GM19328 (cell line): ENCODE measurements around the gene MAPKAPK2.
A peak's percentile ranks its signal among the peaks of the same experiment; 100 is the strongest.
"Not testable (repeated sequence)": the region's sequence is repeated elsewhere in the genome, so short reads cannot be mapped to it uniquely, and the experiment has no call there.

Experiments
- ATAC-seq: cut with Tn5 transposase; IDR thresholded peaks from one replicate; pipeline ENCODE4 v1.9.1; 2021; ENCODE audit warnings: mild to moderate bottlenecking, moderate library complexity; ENCODE audit not compliant: unreplicated experiment

MAPKAPK2 gene

GRCh38 chr1:206770531-206771337 lies 86.0 kb downstream of the MAPKAPK2 start, which contains the start of gene IL19:
Gene IL19 (plus strand): TSS chr1:206770773. CDS start chr1:206836663, 65,890 bp downstream.
- no peak for ATAC-seq

DNA sequence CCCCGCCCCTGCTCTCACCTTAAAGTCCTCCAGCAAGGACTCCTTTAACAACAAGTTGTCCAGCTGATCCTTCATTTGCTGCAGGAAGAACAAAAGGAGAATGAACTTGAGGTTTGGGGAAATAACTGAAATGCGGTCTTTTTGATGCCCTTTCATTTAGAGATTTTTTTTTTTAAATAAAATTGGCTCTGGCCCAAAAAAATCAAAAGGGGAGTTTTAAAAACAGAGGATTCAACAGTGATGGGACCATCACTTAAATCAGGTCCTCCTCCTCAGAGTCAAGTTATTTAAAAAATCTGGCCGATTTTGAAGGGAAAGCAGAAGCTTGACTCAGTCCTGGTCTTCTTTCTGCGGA lies 86.6 kb downstream of the MAPKAPK2 start:
- ATAC-seq: no peak

DNA sequence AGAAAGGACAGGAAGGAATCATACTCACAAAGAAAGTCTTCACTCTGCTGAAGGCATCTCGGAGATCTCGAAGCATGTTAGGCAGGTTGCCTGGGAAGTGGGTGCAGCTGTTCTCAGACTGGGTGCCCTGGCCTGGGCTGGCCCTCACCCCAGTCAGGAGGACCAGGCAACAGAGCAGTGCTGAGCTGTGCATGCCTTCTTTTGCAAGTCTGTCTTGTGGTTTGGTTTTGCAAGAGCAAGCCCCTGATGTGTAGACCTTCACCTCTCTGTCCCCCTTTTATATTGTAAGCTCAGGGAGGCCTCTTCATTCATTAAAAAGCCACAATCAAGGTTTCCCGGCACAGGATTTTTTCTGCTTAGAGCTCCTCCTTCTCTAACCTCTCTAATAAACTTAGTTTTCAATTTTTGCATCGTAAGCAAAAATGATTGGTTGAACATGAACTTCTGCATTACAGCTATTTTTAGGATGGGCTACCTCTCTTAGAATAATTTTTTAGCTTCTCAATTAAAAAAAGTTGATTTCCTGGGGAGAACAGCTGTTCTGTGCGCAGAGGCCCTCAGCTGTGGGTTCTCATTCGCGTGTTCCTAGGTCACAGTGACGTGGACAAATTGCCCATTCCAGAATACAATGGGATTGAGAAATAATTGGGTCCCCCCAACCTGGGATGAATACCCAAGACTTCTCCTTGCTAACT lies 87.7 kb downstream of the MAPKAPK2 start, which contains the start of gene IL10:
Gene IL10 (minus strand): TSS at position 252 of the 695 bp plus-strand sequence. CDS start 59 bp downstream, at position 193.
- no peak for ATAC-seq

DNA sequence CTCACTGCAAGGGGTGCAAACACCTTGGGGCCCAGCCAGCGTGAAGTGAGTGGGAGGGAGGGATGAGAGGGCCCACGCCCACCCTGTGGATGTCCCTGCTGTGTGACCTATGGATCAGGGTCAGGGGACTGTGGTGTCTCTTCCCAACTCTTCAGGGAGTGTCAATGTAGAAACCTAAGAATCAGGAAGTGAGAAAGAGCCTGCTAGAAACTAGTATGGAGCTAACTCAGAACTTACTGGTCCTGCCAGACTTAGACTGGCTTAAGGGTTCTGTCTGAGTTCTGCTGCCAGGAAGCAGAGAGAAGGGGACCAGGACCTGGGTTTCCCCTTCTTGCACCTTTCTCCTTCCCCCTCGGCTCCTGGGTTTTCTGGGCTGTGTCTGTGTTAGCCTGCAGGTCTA lies 89.4 kb downstream of the MAPKAPK2 start:
- ATAC-seq: no peak

DNA sequence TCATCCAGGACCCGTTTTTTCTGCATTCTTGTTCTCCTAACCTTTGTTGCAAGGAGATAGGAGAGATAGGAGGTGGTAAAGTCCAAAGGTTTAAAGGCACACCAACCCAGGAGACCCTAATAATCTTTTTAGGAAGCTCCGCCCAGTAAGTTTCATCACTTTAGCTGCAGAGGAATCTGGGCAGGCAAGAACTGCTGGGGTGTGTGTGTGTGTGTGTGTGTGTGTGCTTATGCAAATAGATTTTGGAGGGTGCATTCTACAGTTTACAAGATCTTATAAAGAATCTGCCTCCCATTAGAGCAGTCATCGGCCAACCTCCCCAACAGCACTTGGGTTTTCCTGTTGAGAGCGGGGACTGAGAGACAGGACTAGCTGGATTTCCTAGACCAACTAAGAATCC lies 91.5 kb downstream of the MAPKAPK2 start:
- ATAC-seq: no peak

DNA sequence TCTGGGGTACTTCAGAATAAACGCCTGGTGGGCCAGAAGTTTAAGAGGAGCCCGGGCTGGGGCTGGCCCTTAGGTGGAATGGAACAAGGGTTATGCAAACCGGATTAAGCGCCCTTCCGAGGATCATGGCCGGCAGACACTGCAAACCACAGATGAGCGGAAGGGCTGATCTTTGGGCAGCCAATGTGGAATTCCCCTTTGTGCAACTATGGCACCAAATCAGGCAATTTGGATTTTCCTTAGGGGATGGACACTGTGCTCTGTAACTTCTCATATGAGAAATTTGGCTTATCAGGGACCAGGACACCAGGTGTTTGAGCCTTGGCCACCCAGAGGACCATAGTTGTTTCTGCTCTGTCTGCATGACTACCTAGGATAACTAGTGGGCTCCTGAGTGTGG lies 93.3 kb downstream of the MAPKAPK2 start:
- no peak for ATAC-seq

DNA sequence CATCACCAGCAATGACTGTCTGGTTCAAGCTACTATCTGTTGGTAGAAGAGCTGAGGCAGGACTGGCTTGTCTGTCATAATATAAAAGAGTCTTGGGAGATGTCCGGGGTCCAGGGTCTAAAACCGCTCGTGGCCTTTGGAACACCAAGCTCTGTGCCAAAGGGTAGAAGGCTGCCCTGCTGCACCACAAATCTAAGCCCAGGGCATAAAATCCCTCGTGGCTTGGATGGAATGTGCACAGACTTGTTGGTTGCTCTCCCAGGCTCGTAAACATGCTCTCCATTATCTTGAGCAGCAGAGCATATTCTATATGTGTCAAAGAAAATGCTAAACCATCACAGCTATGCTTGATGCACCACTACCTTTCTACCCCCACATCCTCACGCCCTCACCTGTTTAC lies 94.2 kb downstream of the MAPKAPK2 start:
- ATAC-seq: not testable (repeated sequence)

GRCh38 chr1:206779638-206780037 lies 94.9 kb downstream of the MAPKAPK2 start:
- no peak for ATAC-seq

DNA sequence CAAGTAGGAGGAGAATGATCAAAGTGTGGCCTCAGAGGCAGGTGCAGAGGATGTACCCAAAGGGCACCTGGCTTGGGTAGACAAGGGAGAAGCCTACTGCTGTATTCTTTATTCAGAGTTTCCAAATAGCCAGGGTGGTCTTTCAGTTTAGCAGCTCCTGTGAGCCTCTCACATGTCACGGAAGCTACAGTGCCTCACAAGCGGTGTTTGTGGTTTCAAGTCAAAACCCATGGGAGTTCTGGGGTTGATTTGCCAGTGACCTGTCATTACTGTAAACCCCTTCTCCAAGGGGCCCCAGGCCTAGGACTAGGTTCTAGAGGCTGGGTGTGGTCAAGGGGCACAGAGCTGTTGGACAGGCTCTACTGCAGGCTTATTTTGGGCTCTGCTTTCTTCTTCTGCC lies 97.7 kb downstream of the MAPKAPK2 start:
- ATAC-seq: peak; percentile 54

DNA sequence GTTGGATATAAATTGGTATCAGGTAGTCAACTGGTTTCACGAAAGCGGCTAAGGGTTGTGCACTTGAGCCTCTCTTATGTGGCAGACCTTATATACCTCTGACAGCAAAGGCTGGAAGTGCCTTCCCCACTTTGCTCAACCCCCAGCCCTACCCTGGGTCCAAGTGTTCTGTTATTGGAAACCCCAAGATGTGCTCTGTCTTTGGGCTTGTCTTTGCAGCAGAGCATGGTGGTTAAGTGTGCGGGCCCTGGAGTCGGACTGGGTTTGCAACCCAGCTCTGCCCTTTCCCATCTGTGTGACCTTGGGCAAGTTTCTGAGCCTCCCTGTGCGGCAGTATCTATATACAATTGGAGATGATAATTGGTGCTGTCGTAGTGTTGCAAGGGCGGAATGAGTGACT lies 98.8 kb downstream of the MAPKAPK2 start:
- ATAC-seq: no peak
